ENCODE data around the gene TCF19. TPM values are rescaled to one million over a fixed set of nuclear protein-coding genes. Genes with fewer than 3 reads are reported as not detected.
"Not testable (repeated sequence)": the region's sequence is repeated elsewhere in the genome, so short reads cannot be mapped to it uniquely, and the experiment has no call there.

Gene TCF19
- total RNA-seq, 3 donors from 2014 or later = 5.3 to 13.2 (median 7.3) TPM

- Histone ChIP-seq H3K9me3 (no peaks in the 10 kb centered on the region), H3K36me3 (ENCODE audit: low read depth) (no peaks in the 10 kb centered on the region), H3K4me1 (ENCODE audit: low read depth) (no peaks in the 10 kb centered on the region), H3K4me3 (no peak overlapping the region)
- no peak for TF ChIP-seq CTCF (IDR thresholded peaks at IDR 0.05)
- DNase-seq (no peak), ATAC-seq (no peak)
- intact Hi-C loops (cut with DNase I, micrococcal nuclease) = no loop called here
Measured at GRCh38 chr6:31165986-31166385, 7.6 kb downstream of the TCF19 start.

- no peaks in the 10 kb centered on the region for H3K9me3 ChIP-seq
- H3K4me3 ChIP-seq = no peak overlapping the region
- intact Hi-C loops (cut with DNase I, micrococcal nuclease) = no loop called here
- TF ChIP-seq CTCF (IDR thresholded peaks at IDR 0.05) = no peak
- ATAC-seq (no peak), DNase-seq (no peak)
- no peaks in the 10 kb centered on the region for H3K36me3 ChIP-seq (ENCODE audit: low read depth)
- no peaks in the 10 kb centered on the region for H3K4me1 ChIP-seq (ENCODE audit: low read depth)
Measured at GRCh38 chr6:31168606-31169005, 10.2 kb downstream of the TCF19 start.

- Histone ChIP-seq H3K4me1 (ENCODE audit: low read depth) (no peaks in the 10 kb centered on the region), H3K36me3 (ENCODE audit: low read depth) (no peaks in the 10 kb centered on the region), H3K4me3 (no peak overlapping the region), H3K9me3 (no peaks in the 10 kb centered on the region)
- DNase-seq = no peak
- TF ChIP-seq CTCF (IDR thresholded peaks at IDR 0.05) = no peak
- intact Hi-C loops (cut with DNase I, micrococcal nuclease) = no loop called here
- no peak for ATAC-seq
Measured at GRCh38 chr6:31169123-31169857, 10.9 kb downstream of the TCF19 start.

GRCh38 chr6:31169858-31170599 lies 11.6 kb downstream of the TCF19 start:
- H3K4me1 ChIP-seq (ENCODE audit: low read depth); H3K9me3 ChIP-seq; ATAC-seq; H3K36me3 ChIP-seq (ENCODE audit: low read depth); H3K4me3 ChIP-seq; intact Hi-C loops (cut with DNase I, micrococcal nuclease); DNase-seq: not testable (repeated sequence)

- ATAC-seq (no peak), DNase-seq (no peak)
- TF ChIP-seq CTCF (IDR thresholded peaks at IDR 0.05) = no peak
- H3K4me3 ChIP-seq = no peak within 1 kb of the TSS
- no peaks in the 10 kb centered on the region for H3K9me3 ChIP-seq
- H3K36me3 ChIP-seq (ENCODE audit: low read depth) = no peaks in the 10 kb centered on the region
- intact Hi-C loops (cut with DNase I, micrococcal nuclease) = no loop called here
- no peaks in the 10 kb centered on the region for H3K4me1 ChIP-seq (ENCODE audit: low read depth)
Measured at GRCh38 chr6:31170600-31170881, 12.2 kb downstream of the TCF19 start, which contains the start of gene POU5F1. Gene POU5F1 (minus strand): TSS chr6:31170682. CDS start chr6:31170620, 62 bp downstream.

GRCh38 chr6:31170987-31171671 lies 12.7 kb downstream of the TCF19 start:
- ATAC-seq = peak; percentile 28
- TF ChIP-seq CTCF (IDR thresholded peaks at IDR 0.05) = no peak

More at GRCh38 chr6:31170987-31171671, 12.7 kb downstream of the TCF19 start:
- DNase-seq = no peak
- H3K36me3 ChIP-seq (ENCODE audit: low read depth) = no peaks in the 10 kb centered on the region
- no peak overlapping the region for H3K4me3 ChIP-seq
- H3K4me1 ChIP-seq (ENCODE audit: low read depth) = no peaks in the 10 kb centered on the region
- H3K9me3 ChIP-seq = no peaks in the 10 kb centered on the region
- intact Hi-C loops (cut with DNase I, micrococcal nuclease) = no loop called here

All from mucosa of descending colon (tissue), 3 donors.